WERI-Rb-1 (cell line): ENCODE data around the gene PDE4B.
A peak's percentile ranks its signal among the peaks of the same experiment; 100 is the strongest.

Experiments used
- DNase-seq: peaks from one replicate; pipeline ENCODE4 v3.0.0-alpha.2; 2020
- H3K27ac ChIP-seq: fragments of 250-450 bp; sonication (Bioruptor Pico); 2 replicates; pipeline ENCODE4 v1.5.1; 2020; ENCODE audit warnings: mild to moderate bottlenecking, moderate library complexity
- H3K27me3 ChIP-seq: fragments of 250-450 bp; sonication (Bioruptor Pico); 2 replicates; pipeline ENCODE4 v1.5.1; 2021; ENCODE audit warnings: mild to moderate bottlenecking, low read depth, moderate library complexity; ENCODE audit not compliant: insufficient read depth, severe bottlenecking
- H3K36me3 ChIP-seq: fragments of 250-450 bp; sonication (Bioruptor Pico); 2 replicates; pipeline ENCODE4 v1.5.1; 2020; ENCODE audit warnings: mild to moderate bottlenecking, moderate library complexity
- H3K4me3 ChIP-seq: 2 replicates; pipeline ENCODE4 v1.5.1; 2011; ENCODE audit warnings: low read depth, mild to moderate bottlenecking, control low read depth, low read length
- H3K9me3 ChIP-seq: fragments of 250-450 bp; sonication (Bioruptor Pico); 2 replicates; pipeline ENCODE4 v1.5.1; 2021; ENCODE audit warnings: mild to moderate bottlenecking, moderate library complexity; ENCODE audit not compliant: severe bottlenecking
- TF ChIP-seq, protein P1 (sequence below): IDR thresholded peaks from 2 replicates; pipeline ENCODE4 v1.5.1; 2011; ENCODE audit warnings: low read depth, mild to moderate bottlenecking, control low read depth, inconsistent platforms, low read length

PDE4B gene

DNA sequence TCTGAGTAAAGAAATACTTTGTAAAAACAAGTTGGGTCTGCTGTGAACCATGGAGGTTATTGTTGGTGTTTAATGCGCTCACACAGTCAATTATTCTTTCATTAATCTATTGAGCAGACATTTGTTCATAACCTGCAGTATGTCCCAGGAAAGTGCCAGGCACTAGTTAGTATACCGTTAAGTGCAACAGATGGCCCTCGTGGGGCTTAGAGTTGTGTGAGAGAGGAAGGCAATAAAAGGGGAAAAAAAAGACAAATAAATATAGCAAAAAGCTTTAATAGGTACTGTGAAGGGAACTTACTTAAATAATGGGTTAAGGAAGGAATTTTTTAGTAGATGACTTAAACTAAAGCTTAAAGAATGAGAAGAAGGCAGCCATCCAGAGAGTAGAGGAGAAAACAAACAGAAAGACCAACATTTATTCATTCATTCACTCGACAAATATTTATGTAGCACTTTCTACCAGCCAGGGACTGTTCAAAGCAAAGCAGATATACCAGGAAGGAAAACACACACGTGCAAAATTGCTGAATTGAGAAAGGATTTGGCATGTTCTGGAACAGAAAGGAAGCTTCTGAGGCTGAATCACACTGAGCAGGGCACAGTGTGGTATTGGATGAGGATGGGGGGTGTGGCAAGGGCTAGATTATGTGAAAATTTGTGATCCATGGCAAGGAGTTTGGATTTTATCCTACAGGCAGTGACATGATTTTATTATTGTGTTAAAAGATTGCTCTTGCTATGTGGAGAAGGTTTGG lies 445.2 kb downstream of the PDE4B start:
- DNase-seq = no peak
- TF ChIP-seq, protein P1, sequence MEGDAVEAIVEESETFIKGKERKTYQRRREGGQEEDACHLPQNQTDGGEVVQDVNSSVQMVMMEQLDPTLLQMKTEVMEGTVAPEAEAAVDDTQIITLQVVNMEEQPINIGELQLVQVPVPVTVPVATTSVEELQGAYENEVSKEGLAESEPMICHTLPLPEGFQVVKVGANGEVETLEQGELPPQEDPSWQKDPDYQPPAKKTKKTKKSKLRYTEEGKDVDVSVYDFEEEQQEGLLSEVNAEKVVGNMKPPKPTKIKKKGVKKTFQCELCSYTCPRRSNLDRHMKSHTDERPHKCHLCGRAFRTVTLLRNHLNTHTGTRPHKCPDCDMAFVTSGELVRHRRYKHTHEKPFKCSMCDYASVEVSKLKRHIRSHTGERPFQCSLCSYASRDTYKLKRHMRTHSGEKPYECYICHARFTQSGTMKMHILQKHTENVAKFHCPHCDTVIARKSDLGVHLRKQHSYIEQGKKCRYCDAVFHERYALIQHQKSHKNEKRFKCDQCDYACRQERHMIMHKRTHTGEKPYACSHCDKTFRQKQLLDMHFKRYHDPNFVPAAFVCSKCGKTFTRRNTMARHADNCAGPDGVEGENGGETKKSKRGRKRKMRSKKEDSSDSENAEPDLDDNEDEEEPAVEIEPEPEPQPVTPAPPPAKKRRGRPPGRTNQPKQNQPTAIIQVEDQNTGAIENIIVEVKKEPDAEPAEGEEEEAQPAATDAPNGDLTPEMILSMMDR = no peak
- Histone ChIP-seq H3K27ac (no peak overlapping the region), H3K36me3 (no peaks in the 10 kb centered on the region; the same call in 1 of the 2 replicates), H3K4me3 (no peak overlapping the region), H3K27me3 (no peaks in the 10 kb centered on the region), H3K9me3 (no peaks in the 10 kb centered on the region)

DNA sequence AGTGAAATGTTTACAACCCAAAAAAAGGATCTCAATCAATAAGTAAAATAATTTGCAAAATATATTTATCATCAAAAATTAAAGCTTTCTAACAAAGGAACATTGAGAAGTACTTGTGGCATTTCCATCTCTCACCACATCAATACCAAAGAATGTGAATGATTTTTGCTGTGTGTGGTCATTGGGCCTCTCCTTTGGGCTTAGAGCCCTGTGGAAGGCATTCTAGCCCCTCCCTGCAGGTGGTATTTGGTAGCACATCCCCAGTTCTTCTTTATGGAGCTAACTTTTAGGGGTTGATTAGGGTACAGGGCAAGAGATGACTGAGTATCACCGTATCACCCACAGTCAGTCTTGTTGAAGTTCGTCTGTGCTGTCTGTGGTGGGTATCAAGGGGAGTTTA lies 447.1 kb downstream of the PDE4B start:
- DNase-seq = no peak
- Histone ChIP-seq H3K9me3 (no peaks in the 10 kb centered on the region), H3K27ac (no peak overlapping the region), H3K27me3 (no peaks in the 10 kb centered on the region), H3K36me3 (no peaks in the 10 kb centered on the region; the same call in 1 of the 2 replicates), H3K4me3 (no peak overlapping the region)
- TF ChIP-seq, protein P1 = no peak

DNA sequence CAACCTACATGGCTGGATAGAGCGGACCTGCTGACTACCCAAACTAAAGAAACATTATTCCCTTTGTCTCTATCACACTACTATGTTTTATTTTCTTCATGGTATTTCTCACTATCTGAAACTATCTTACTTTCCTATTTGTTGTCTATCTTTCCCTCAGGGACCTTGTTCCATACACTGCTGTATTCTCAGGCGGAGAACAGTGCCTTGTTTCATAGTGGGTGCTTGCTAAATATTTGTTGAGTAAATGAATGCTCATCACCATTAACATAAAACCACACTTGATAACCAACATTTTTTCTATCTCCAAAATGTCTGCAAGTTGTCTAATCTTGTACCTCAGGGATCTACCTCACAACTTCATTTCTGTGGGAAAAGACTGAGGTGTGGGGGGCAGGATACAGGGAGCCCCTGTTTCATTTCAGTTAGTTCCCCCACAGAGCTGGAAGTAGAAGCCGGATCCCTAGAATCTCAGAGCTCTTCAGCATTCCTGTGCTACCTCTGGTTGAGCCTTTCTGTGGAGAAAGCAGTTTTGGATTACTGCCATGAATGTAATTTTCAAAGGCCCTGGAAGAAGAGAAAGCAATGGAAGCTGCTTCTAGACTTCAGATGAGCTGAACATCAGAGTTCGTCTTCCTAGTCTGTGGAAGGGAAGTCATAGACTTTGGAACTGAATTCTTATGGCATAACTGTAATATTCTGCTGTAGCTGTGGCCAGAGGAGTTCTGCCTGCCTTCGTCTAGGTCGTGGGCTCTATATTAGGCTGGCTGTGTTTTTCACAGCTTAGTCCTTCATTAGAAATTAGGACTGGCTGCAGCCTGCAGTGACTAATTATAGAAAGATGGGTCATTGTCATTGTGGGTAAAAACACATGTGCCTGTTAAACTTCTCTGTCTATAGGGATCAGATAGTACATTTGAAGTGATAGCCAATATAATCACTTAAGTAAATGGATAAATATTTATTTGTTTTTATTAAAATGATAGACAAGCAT lies 448.1 kb downstream of the PDE4B start:
- no peaks in the 10 kb centered on the region; the same call in 1 of the 2 replicates for H3K36me3 ChIP-seq
- H3K27ac ChIP-seq = no peak overlapping the region
- no peaks in the 10 kb centered on the region for H3K27me3 ChIP-seq
- no peak for DNase-seq
- no peaks in the 10 kb centered on the region for H3K9me3 ChIP-seq
- H3K4me3 ChIP-seq = no peak overlapping the region
- TF ChIP-seq, protein P1 = no peak

DNA sequence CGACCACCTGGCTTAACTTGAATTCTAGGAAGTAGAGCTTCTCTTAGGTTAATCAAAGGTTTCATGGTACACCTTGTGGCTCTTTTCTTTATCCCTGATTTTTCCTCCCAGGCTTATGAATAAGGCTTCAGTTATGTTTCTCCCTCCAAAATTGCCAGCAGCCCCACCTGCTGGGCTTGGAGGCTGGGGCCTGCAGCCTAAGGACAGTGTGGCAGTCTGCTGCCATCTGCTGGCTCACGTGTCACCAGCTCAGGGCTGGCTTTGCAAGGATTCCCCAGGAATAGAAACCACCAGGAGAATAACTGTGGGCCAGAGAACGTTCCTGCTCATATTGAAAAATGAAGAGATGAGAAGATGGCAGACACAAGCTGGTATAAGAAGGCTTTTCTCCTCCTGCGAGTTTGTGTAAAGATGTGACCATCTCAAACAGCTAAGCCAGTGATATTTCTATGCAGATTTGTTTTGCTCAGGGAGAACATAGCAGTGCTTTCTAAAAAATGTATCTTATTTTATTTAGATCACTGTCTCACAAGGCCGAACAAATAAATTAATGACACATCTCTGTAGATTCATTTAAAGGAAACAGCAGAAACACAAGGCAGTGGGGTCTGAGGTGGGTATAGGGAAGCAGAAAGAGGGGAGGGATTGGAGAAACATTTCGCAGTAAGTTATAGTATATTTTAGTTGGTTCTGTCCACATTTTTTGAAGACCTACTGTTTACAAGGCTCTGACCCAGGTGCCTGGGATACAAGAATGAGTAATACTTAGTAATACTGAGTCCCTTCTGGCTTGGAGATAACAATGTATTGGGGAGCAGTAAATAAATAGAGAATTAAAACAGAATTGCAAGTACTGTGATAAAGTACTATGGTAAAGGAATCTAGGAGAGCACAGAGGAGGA lies 450.2 kb downstream of the PDE4B start:
- H3K4me3 ChIP-seq = no peak overlapping the region
- peak overlapping the region; percentile 45 for H3K27ac ChIP-seq
- peak; percentile 85 for DNase-seq
- no peaks in the 10 kb centered on the region; the same call in 1 of the 2 replicates for H3K36me3 ChIP-seq
- TF ChIP-seq, protein P1 = peak; percentile 95
- no peaks in the 10 kb centered on the region for H3K9me3 ChIP-seq
- H3K27me3 ChIP-seq = no peaks in the 10 kb centered on the region

DNA sequence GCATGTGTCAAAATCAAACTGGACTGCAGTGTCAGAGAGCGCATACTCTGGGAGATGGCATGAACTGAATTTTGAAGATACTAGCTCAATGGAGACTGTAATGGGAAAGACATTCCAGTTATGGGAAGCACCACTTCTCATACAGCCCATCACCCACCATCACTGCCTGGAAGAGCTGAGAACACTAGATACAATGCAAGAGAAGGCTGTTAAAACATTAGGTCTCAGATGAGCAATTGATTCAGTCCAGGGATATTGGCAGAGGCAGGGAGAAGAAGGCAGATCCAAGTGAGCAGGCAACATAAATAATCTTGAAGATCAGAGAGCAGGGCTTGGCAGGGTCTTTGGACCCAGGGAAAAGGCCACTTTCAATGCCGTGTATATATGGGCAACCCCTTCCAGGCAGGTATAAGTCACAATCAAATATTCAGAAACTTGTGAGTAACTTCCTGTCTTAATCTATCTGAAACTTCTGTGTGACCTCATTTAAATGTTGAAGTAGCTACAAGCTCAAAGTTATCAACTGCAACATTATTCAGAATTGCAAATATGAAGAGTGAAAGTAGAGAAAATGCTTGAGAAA lies 450.9 kb downstream of the PDE4B start:
- Histone ChIP-seq H3K4me3 (no peak overlapping the region), H3K27me3 (no peaks in the 10 kb centered on the region), H3K9me3 (no peaks in the 10 kb centered on the region), H3K36me3 (no peaks in the 10 kb centered on the region; the same call in 1 of the 2 replicates), H3K27ac (no peak overlapping the region)
- TF ChIP-seq, protein P1 = no peak
- DNase-seq = no peak
